Neuronal stem cell (in vitro differentiated cells): ENCODE results near the gene CYP46A1.

ENCODE experiments used
- DNase-seq: peaks from one replicate; pipeline ENCODE4 v3.0.0-alpha.2; 2013; ENCODE audit warnings: low spot score
- H2AFZ ChIP-seq: one replicate; pipeline ENCODE4 v1.6.1; 2013; ENCODE audit warnings: mild to moderate bottlenecking, low read length, inconsistent platforms
- H2AK5ac ChIP-seq: 2 replicates; pipeline ENCODE4 v1.6.1; 2013; ENCODE audit warnings: low read depth, mild to moderate bottlenecking, inconsistent platforms, low read length, moderate library complexity, mixed read lengths
- H2BK120ac ChIP-seq: 2 replicates; pipeline ENCODE4 v1.6.1; 2013; ENCODE audit warnings: low read depth, mild to moderate bottlenecking, inconsistent platforms, low read length, moderate library complexity, mixed read lengths
- H2BK12ac ChIP-seq: one replicate; pipeline ENCODE4 v1.6.1; 2013; ENCODE audit warnings: low read length, inconsistent platforms
- H2BK15ac ChIP-seq: 2 replicates; pipeline ENCODE4 v1.6.1; 2013; ENCODE audit warnings: mild to moderate bottlenecking, low read length, inconsistent platforms, mixed read lengths
- H2BK5ac ChIP-seq: one replicate; pipeline ENCODE4 v1.6.1; 2013; ENCODE audit warnings: inconsistent platforms, mild to moderate bottlenecking, low read length, moderate library complexity
- H3K14ac ChIP-seq: one replicate; pipeline ENCODE4 v1.6.1; 2013; ENCODE audit warnings: low read length, inconsistent platforms
- H3K18ac ChIP-seq: 2 replicates; pipeline ENCODE4 v1.6.1; 2013; ENCODE audit warnings: low read length, inconsistent platforms
- H3K23ac ChIP-seq: 2 replicates; pipeline ENCODE4 v1.6.1; 2013; ENCODE audit warnings: low read depth, mild to moderate bottlenecking, mixed read lengths, low read length, inconsistent platforms; ENCODE audit not compliant: poor library complexity
- H3K27ac ChIP-seq: replicated peaks from 3 replicates; pipeline ENCODE4 v1.5.1; 2013; ENCODE audit warnings: low read length, inconsistent platforms
- H3K27me3 ChIP-seq, 3 experiments: 2 replicates each; pipeline ENCODE4 v1.6.1; 2013; ENCODE audit warnings: low read length in 3 of 3, mild to moderate bottlenecking in 2 of 3, inconsistent platforms in 1 of 3, low read depth in 1 of 3, mixed read lengths in 1 of 3, moderate library complexity in 1 of 3; ENCODE audit not compliant: control insufficient read depth in 3 of 3, insufficient read depth in 3 of 3
- H3K36me3 ChIP-seq, 2 donors: replicated peaks in 1 of 2; 2 replicates each; pipeline ENCODE4 v1.6.1; 2013; ENCODE audit warnings: low read length in 2 of 2; ENCODE audit not compliant: control insufficient read depth in 2 of 2, insufficient read depth in 2 of 2
- H3K4ac ChIP-seq: 2 replicates; pipeline ENCODE4 v1.6.1; 2013; ENCODE audit warnings: inconsistent platforms, mild to moderate bottlenecking, low read length, moderate library complexity
- H3K4me1 ChIP-seq, 2 donors: 1 replicate in 1 of 2; 2 replicates in 1 of 2; pipeline ENCODE4 v1.6.1; 2013; ENCODE audit warnings: low read length in 2 of 2, low read depth in 1 of 2; ENCODE audit not compliant: control insufficient read depth in 2 of 2, insufficient read depth in 1 of 2
- H3K4me2 ChIP-seq: one replicate; pipeline ENCODE4 v1.6.1; 2013; ENCODE audit warnings: mild to moderate bottlenecking, low read length, inconsistent platforms; ENCODE audit not compliant: insufficient read depth, poor library complexity, severe bottlenecking
- H3K4me3 ChIP-seq, 2 donors: 2 replicates each; pipeline ENCODE4 v1.5.1; 2013; ENCODE audit warnings: low read length in 2 of 2, mild to moderate bottlenecking in 2 of 2, inconsistent platforms in 1 of 2, moderate library complexity in 1 of 2
- H3K79me1 ChIP-seq: one replicate; pipeline ENCODE4 v1.6.1; 2013; ENCODE audit warnings: low read depth, mild to moderate bottlenecking, inconsistent platforms, low read length, moderate library complexity
- H3K9ac ChIP-seq: one replicate; pipeline ENCODE4 v1.6.1; 2013; ENCODE audit warnings: mild to moderate bottlenecking, low read depth, low read length, inconsistent platforms; ENCODE audit not compliant: poor library complexity
- H3K9me3 ChIP-seq, 2 donors: replicated peaks in 1 of 2; 2 replicates each; pipeline versions ENCODE3 to v1.6.1; 2013; ENCODE audit warnings: low read length in 2 of 2, mild to moderate bottlenecking in 2 of 2, inconsistent platforms in 1 of 2, low read depth in 1 of 2, mixed read lengths in 1 of 2, moderate library complexity in 1 of 2; ENCODE audit not compliant: control insufficient read depth in 2 of 2, insufficient read depth in 1 of 2
- H4K8ac ChIP-seq: one replicate; pipeline ENCODE4 v1.6.1; 2013; ENCODE audit warnings: low read depth, mild to moderate bottlenecking, inconsistent platforms, low read length, moderate library complexity
- H4K91ac ChIP-seq: one replicate; pipeline ENCODE4 v1.6.1; 2013; ENCODE audit warnings: low read length, low read depth, mild to moderate bottlenecking, inconsistent platforms; ENCODE audit not compliant: poor library complexity
- WGBS, 2 donors: extraction: QIAGEN DNeasy Blood & Tissue Kit; methylation state at CpG; one replicate each; pipeline ENCODE4 v1.1.7; 2013; ENCODE audit warnings: missing lambda C conversion rate in 2 of 2, mixed read lengths in 1 of 2; ENCODE audit not compliant: insufficient read length in 2 of 2, insufficient replicate concordance in 1 of 2; ENCODE audit errors: extremely low coverage in 2 of 2; 5-methylcytosine and 5-hydroxymethylcytosine counted together

The CYP46A1 gene

GRCh38 chr14:99745307-99745951 is 61.3 kb downstream of the CYP46A1 start:
- Histone ChIP-seq H2AFZ (no peak overlapping the region), H3K36me3 (no peaks in the 10 kb centered on the region), H3K4me3 (no peak overlapping the region), H3K4ac (no peak overlapping the region), H3K4me2 (no peak overlapping the region), H2BK15ac (no peak overlapping the region), H3K79me1 (no peaks in the 10 kb centered on the region), H3K4me1 (peaks cover 0 to 12% of the 10 kb centered on the region in 2 donors), H3K27ac (no peak overlapping the region), H4K8ac (no peak overlapping the region), H2BK120ac (no peak overlapping the region), H3K9me3 (no peaks in the 10 kb centered on the region), H2AK5ac (no peak overlapping the region), H3K27me3 (peaks cover 0 to 25% (median 0%) of the 10 kb centered on the region in 3 experiments), H3K14ac (no peak overlapping the region), H4K91ac (no peak overlapping the region), H3K9ac (no peak overlapping the region), H2BK5ac (no peak overlapping the region), H2BK12ac (no peak overlapping the region), H3K23ac (no peak overlapping the region), H3K18ac (no peak overlapping the region)
- WGBS, 2 donors = no CpG with 5 or more reads among the region's 10 CpGs
- DNase-seq = no peak

- no CpG with 5 or more reads among the region's 7 CpGs for WGBS, 2 donors
- H4K8ac ChIP-seq = no peak overlapping the region
- peak overlapping the region; percentile 31 for H2BK5ac ChIP-seq
Observed at GRCh38 chr14:99747167-99747566, 63.1 kb downstream of the CYP46A1 start.

GRCh38 chr14:99747582-99748330 is 63.7 kb downstream of the CYP46A1 start:
- H2AFZ ChIP-seq = no peak overlapping the region
- WGBS, 2 donors = no CpG with 5 or more reads among the region's 22 CpGs
- H3K4me1 ChIP-seq = peaks cover 0 to 24% of the 10 kb centered on the region in 2 donors

More at GRCh38 chr14:99747167-99747566, 63.1 kb downstream of the CYP46A1 start:
- Histone ChIP-seq H3K27ac (no peak overlapping the region), H2BK120ac (no peak overlapping the region), H3K79me1 (peaks cover under 1% of the 10 kb centered on the region), H3K18ac (peak overlapping the region; percentile 16), H3K27me3 (peaks cover 0 to 29% (median 0%) of the 10 kb centered on the region in 3 experiments), H3K4ac (no peak overlapping the region), H2BK12ac (no peak overlapping the region), H3K9ac (no peak overlapping the region), H4K91ac (no peak overlapping the region), H2AK5ac (no peak overlapping the region), H3K9me3 (no peaks in the 10 kb centered on the region), H2AFZ (no peak overlapping the region), H3K23ac (peak overlapping the region; percentile 5), H3K4me1 (peaks cover 0 to 18% of the 10 kb centered on the region in 2 donors), H3K4me3 (no peak overlapping the region), H3K14ac (no peak overlapping the region), H3K36me3 (no peaks in the 10 kb centered on the region), H2BK15ac (no peak overlapping the region), H3K4me2 (no peak overlapping the region)
- no peak for DNase-seq

GRCh38 chr14:99748529-99748928 is 64.4 kb downstream of the CYP46A1 start:
- H3K23ac ChIP-seq = no peak overlapping the region
- no peak overlapping the region for H3K14ac ChIP-seq
- no peak overlapping the region for H3K4me3 ChIP-seq
- no peak overlapping the region for H3K9ac ChIP-seq
- H2BK12ac ChIP-seq = no peak overlapping the region
- H2BK15ac ChIP-seq = no peak overlapping the region
- H3K9me3 ChIP-seq = no peaks in the 10 kb centered on the region
- H4K8ac ChIP-seq = no peak overlapping the region
- no peak overlapping the region for H3K4ac ChIP-seq
- no peak overlapping the region for H2BK120ac ChIP-seq
- no peaks in the 10 kb centered on the region for H3K36me3 ChIP-seq
- no peak overlapping the region for H2AFZ ChIP-seq
- no peak overlapping the region for H3K27ac ChIP-seq
- H3K4me1 ChIP-seq = peaks cover 5 to 22% of the 10 kb centered on the region in 2 donors
- no CpG with 5 or more reads among the region's 9 CpGs for WGBS, 2 donors
- H3K27me3 ChIP-seq = peaks cover 0 to 18% (median 0%) of the 10 kb centered on the region in 3 experiments
- H4K91ac ChIP-seq = no peak overlapping the region
- H2AK5ac ChIP-seq = no peak overlapping the region
- H3K79me1 ChIP-seq = peaks cover 1% of the 10 kb centered on the region
- H2BK5ac ChIP-seq = no peak overlapping the region
- H3K18ac ChIP-seq = no peak overlapping the region
- DNase-seq = no peak
- no peak overlapping the region for H3K4me2 ChIP-seq

More at GRCh38 chr14:99747582-99748330, 63.7 kb downstream of the CYP46A1 start:
- H2BK15ac ChIP-seq = no peak overlapping the region
- H3K23ac ChIP-seq = peak overlapping the region; percentile 5
- no peak overlapping the region for H3K18ac ChIP-seq
- no peaks in the 10 kb centered on the region for H3K9me3 ChIP-seq
- no peaks in the 10 kb centered on the region for H3K36me3 ChIP-seq
- H3K79me1 ChIP-seq = peaks cover 1% of the 10 kb centered on the region
- H3K27ac ChIP-seq = no peak overlapping the region
- peak overlapping the region; percentile 31 for H2BK5ac ChIP-seq
- peaks cover 0 to 26% (median 0%) of the 10 kb centered on the region in 3 experiments for H3K27me3 ChIP-seq
- H4K91ac ChIP-seq = no peak overlapping the region
- no peak for DNase-seq
- no peak overlapping the region for H3K14ac ChIP-seq
- H2AK5ac ChIP-seq = peak overlapping the region; percentile 81
- no peak overlapping the region for H3K9ac ChIP-seq
- no peak overlapping the region for H3K4me2 ChIP-seq
- H3K4ac ChIP-seq = no peak overlapping the region
- H2BK120ac ChIP-seq = no peak overlapping the region
- no peak overlapping the region for H3K4me3 ChIP-seq
- H2BK12ac ChIP-seq = no peak overlapping the region
- H4K8ac ChIP-seq = no peak overlapping the region
